ENCODE measurements around the gene LRP1-AS.

The LRP1-AS gene

GRCh38 chr12:57181072-57181471 is 33.7 kb upstream of the LRP1-AS start:
- no peak overlapping the region for H3K27ac ChIP-seq
- DNase-seq (ENCODE audit: low read depth, low spot score), result no peak

- no peak overlapping the region for H3K27ac ChIP-seq
- no peak for DNase-seq (ENCODE audit: low read depth, low spot score)
Measured at GRCh38 chr12:57180321-57180989, 33.0 kb upstream of the LRP1-AS start.

GRCh38 chr12:57179331-57180086 is 32.1 kb upstream of the LRP1-AS start:
- no peak overlapping the region for H3K27ac ChIP-seq
- DNase-seq (ENCODE audit: low read depth, low spot score), result no peak

- H3K27ac ChIP-seq, result no peak overlapping the region
- no peak for DNase-seq (ENCODE audit: low read depth, low spot score)
Measured at GRCh38 chr12:57178213-57178612, 30.8 kb upstream of the LRP1-AS start.

- no peak for DNase-seq (ENCODE audit: low read depth, low spot score)
Measured at GRCh38 chr12:57177354-57177753, 29.9 kb upstream of the LRP1-AS start.

GRCh38 chr12:57176846-57177245 is 29.4 kb upstream of the LRP1-AS start:
- no peak for DNase-seq (ENCODE audit: low read depth, low spot score)
- H3K27ac ChIP-seq, result peak overlapping the region; percentile 73

More at GRCh38 chr12:57177354-57177753, 29.9 kb upstream of the LRP1-AS start:
- no peak overlapping the region for H3K27ac ChIP-seq

- DNase-seq (ENCODE audit: low read depth, low spot score), result no peak
- H3K27ac ChIP-seq, result peak overlapping the region; percentile 73
Measured at GRCh38 chr12:57176139-57176477, 28.7 kb upstream of the LRP1-AS start.

- peak overlapping the region; percentile 73 for H3K27ac ChIP-seq
- DNase-seq (ENCODE audit: low read depth, low spot score), result peak; percentile 95
Measured at GRCh38 chr12:57175428-57176138, 28.2 kb upstream of the LRP1-AS start.

GRCh38 chr12:57173683-57174082 is 26.3 kb upstream of the LRP1-AS start:
- DNase-seq (ENCODE audit: low read depth, low spot score), result no peak
- no peak overlapping the region for H3K27ac ChIP-seq

- DNase-seq (ENCODE audit: low read depth, low spot score), result no peak
- no peak overlapping the region for H3K27ac ChIP-seq
Measured at GRCh38 chr12:57173089-57173488, 25.7 kb upstream of the LRP1-AS start.

GRCh38 chr12:57171668-57172067 is 24.2 kb upstream of the LRP1-AS start:
- no peak overlapping the region for H3K27ac ChIP-seq
- no peak for DNase-seq (ENCODE audit: low read depth, low spot score)

- DNase-seq (ENCODE audit: low read depth, low spot score), result no peak
- no peak overlapping the region for H3K27ac ChIP-seq
Measured at GRCh38 chr12:57170927-57171326, 23.5 kb upstream of the LRP1-AS start.

GRCh38 chr12:57170408-57170807 is 23.0 kb upstream of the LRP1-AS start:
- no peak for DNase-seq (ENCODE audit: low read depth, low spot score)

GRCh38 chr12:57169969-57170368 is 22.6 kb upstream of the LRP1-AS start:
- H3K27ac ChIP-seq, result no peak overlapping the region
- DNase-seq (ENCODE audit: low read depth, low spot score), result no peak

More at GRCh38 chr12:57170408-57170807, 23.0 kb upstream of the LRP1-AS start:
- H3K27ac ChIP-seq, result no peak overlapping the region

GRCh38 chr12:57169046-57169795 is 21.8 kb upstream of the LRP1-AS start:
- no peak for DNase-seq (ENCODE audit: low read depth, low spot score)
- no peak overlapping the region for H3K27ac ChIP-seq

GRCh38 chr12:57168058-57168457 is 20.6 kb upstream of the LRP1-AS start:
- DNase-seq (ENCODE audit: low read depth, low spot score), result no peak
- H3K27ac ChIP-seq, result no peak overlapping the region

- peak overlapping the region; percentile 51 for H3K27ac ChIP-seq
- peak; percentile 85 for DNase-seq (ENCODE audit: low read depth, low spot score)
Measured at GRCh38 chr12:57166971-57167371, 19.6 kb upstream of the LRP1-AS start.

- peak overlapping the region; percentile 51 for H3K27ac ChIP-seq
- DNase-seq (ENCODE audit: low read depth, low spot score), result no peak
Measured at GRCh38 chr12:57165741-57166140, 18.3 kb upstream of the LRP1-AS start.

- DNase-seq (ENCODE audit: low read depth, low spot score), result no peak
- H3K27ac ChIP-seq, result no peak overlapping the region
Measured at GRCh38 chr12:57164966-57165625, 17.7 kb upstream of the LRP1-AS start.

- no peak for DNase-seq (ENCODE audit: low read depth, low spot score)
- H3K27ac ChIP-seq, result no peak overlapping the region
Measured at GRCh38 chr12:57164454-57164853, 17.0 kb upstream of the LRP1-AS start.

Measured in epithelial cell of prostate (primary cell).